GM04504 (cell line): ENCODE measurements around the gene SMOC2.

Experiments
- DNase-seq: peaks from one replicate; pipeline ENCODE4 v3.0.0-alpha.2; 2012; ENCODE audit warnings: low read depth

Gene SMOC2

GRCh38 chr6:168447282-168447681, 6.3 kb downstream of the SMOC2 start:
- no peak for DNase-seq

- no peak for DNase-seq
Measured at GRCh38 chr6:168447700-168448099, 6.7 kb downstream of the SMOC2 start.

GRCh38 chr6:168448243-168448855, 7.4 kb downstream of the SMOC2 start:
- DNase-seq: no peak

- no peak for DNase-seq
Measured at GRCh38 chr6:168450917-168451316, 9.9 kb downstream of the SMOC2 start.

- DNase-seq: no peak
Measured at GRCh38 chr6:168451805-168452517, 11.0 kb downstream of the SMOC2 start.

GRCh38 chr6:168452685-168453377, 11.8 kb downstream of the SMOC2 start:
- no peak for DNase-seq

- no peak for DNase-seq
Measured at GRCh38 chr6:168455847-168456530, 15.0 kb downstream of the SMOC2 start.

- DNase-seq: no peak
Measured at GRCh38 chr6:168456907-168457652, 16.1 kb downstream of the SMOC2 start.

GRCh38 chr6:168457653-168457934, 16.6 kb downstream of the SMOC2 start:
- no peak for DNase-seq

GRCh38 chr6:168458101-168458500, 17.1 kb downstream of the SMOC2 start:
- DNase-seq: no peak

- no peak for DNase-seq
Measured at GRCh38 chr6:168459572-168459971, 18.6 kb downstream of the SMOC2 start.

GRCh38 chr6:168462289-168462853, 21.4 kb downstream of the SMOC2 start:
- DNase-seq: no peak

- DNase-seq: no peak
Measured at GRCh38 chr6:168464546-168464945, 23.6 kb downstream of the SMOC2 start.

GRCh38 chr6:168468045-168468444, 27.1 kb downstream of the SMOC2 start:
- DNase-seq: no peak

- no peak for DNase-seq
Measured at GRCh38 chr6:168469521-168469920, 28.5 kb downstream of the SMOC2 start.

GRCh38 chr6:168469926-168470325, 28.9 kb downstream of the SMOC2 start:
- no peak for DNase-seq

GRCh38 chr6:168472363-168472762, 31.4 kb downstream of the SMOC2 start:
- no peak for DNase-seq

GRCh38 chr6:168473197-168473596, 32.2 kb downstream of the SMOC2 start:
- DNase-seq: no peak

- no peak for DNase-seq
Measured at GRCh38 chr6:168475188-168476013, 34.4 kb downstream of the SMOC2 start.

- no peak for DNase-seq
Measured at GRCh38 chr6:168479421-168479820, 38.4 kb downstream of the SMOC2 start.

- no peak for DNase-seq
Measured at GRCh38 chr6:168480481-168480880, 39.5 kb downstream of the SMOC2 start.
